ENCODE data around the gene ATP7B. TPM values are rescaled to one million over a fixed set of nuclear protein-coding genes. Genes with fewer than 3 reads are reported as not detected.

The ATP7B gene
- total RNA-seq, 1 donor from 2014 or later = 3.8 TPM

DNA sequence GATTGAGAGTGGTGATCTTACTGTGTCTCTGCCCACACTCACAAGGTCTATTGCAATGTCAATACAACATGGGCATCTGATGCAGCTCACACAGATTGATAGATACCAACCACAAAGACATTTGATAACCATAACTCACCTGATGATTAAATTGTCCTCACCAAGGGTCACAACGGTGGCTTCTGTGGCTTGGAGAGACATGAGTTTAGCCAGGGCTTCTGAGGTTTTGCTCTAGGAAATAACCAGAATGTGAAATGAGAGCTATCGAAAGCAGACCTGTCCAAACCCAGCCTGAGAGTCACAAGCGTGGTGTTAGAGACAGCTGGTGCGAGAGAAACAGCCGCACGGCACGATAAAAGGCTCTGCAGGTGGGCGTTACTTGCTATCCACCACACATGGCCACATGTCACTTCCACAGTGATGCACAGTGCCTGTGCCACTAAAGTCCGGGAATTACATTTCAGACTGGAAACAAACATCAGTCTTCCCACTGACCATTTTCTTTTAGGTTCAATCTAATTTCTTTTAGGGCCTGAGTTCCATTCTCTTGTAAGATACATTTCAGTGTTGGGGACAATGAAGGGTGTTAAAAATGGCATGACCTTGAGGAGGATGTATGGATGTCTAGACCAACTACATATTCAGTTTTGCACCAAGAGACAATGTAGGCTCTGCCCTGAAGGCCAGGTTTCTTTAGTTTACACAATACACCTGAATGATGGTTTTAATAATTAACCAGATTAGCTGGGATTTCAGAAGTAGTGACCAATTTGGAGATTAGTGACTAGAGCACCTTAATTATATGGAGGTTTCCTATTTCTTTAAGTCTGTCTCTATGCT, 53.7 kb downstream of the ATP7B start:
- peaks cover 23% of the 10 kb centered on the region for H3K36me3 ChIP-seq
- intact Hi-C loops (cut with micrococcal nuclease) = no loop called here
- DNase-seq = no peak
- no peaks in the 10 kb centered on the region for H3K9me3 ChIP-seq (replicated peaks)
- H3K27me3 ChIP-seq (ENCODE audit: low read depth) = no peaks in the 10 kb centered on the region
- H3K27ac ChIP-seq (replicated peaks) = no peak overlapping the region
- TF ChIP-seq, protein P1, sequence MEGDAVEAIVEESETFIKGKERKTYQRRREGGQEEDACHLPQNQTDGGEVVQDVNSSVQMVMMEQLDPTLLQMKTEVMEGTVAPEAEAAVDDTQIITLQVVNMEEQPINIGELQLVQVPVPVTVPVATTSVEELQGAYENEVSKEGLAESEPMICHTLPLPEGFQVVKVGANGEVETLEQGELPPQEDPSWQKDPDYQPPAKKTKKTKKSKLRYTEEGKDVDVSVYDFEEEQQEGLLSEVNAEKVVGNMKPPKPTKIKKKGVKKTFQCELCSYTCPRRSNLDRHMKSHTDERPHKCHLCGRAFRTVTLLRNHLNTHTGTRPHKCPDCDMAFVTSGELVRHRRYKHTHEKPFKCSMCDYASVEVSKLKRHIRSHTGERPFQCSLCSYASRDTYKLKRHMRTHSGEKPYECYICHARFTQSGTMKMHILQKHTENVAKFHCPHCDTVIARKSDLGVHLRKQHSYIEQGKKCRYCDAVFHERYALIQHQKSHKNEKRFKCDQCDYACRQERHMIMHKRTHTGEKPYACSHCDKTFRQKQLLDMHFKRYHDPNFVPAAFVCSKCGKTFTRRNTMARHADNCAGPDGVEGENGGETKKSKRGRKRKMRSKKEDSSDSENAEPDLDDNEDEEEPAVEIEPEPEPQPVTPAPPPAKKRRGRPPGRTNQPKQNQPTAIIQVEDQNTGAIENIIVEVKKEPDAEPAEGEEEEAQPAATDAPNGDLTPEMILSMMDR (IDR thresholded peaks at IDR 0.05; ENCODE audit: borderline replicate concordance) = no peak
- peaks cover 9% of the 10 kb centered on the region for H3K4me1 ChIP-seq
- no peak overlapping the region for H3K4me3 ChIP-seq

DNA sequence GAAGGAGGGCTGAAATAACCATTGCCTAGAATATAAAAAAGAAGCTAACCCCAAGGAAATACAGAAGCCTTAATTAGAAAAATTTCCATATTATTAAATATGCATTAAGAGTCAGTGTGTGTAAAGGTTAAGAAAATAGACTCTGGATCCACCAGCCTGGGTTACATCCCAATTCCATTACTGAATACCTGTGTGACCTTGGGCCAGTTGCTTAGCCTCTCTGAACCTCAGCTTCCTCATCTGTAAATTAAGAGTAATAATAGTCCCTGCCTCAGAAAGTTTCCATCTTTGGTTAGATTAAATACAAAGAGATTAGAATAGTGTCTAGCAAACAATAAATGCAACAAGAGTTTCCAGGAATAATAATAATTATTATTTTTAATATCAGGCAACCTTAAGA, 54.5 kb downstream of the ATP7B start:
- H3K36me3 ChIP-seq = peaks cover 24% of the 10 kb centered on the region
- DNase-seq = no peak
- TF ChIP-seq, protein P1 (IDR thresholded peaks at IDR 0.05; ENCODE audit: borderline replicate concordance) = no peak
- peaks cover 8% of the 10 kb centered on the region for H3K4me1 ChIP-seq
- intact Hi-C loops (cut with micrococcal nuclease) = no loop called here
- no peak overlapping the region for H3K4me3 ChIP-seq
- no peaks in the 10 kb centered on the region for H3K9me3 ChIP-seq (replicated peaks)
- H3K27ac ChIP-seq (replicated peaks) = no peak overlapping the region
- H3K27me3 ChIP-seq (ENCODE audit: low read depth) = no peaks in the 10 kb centered on the region

DNA sequence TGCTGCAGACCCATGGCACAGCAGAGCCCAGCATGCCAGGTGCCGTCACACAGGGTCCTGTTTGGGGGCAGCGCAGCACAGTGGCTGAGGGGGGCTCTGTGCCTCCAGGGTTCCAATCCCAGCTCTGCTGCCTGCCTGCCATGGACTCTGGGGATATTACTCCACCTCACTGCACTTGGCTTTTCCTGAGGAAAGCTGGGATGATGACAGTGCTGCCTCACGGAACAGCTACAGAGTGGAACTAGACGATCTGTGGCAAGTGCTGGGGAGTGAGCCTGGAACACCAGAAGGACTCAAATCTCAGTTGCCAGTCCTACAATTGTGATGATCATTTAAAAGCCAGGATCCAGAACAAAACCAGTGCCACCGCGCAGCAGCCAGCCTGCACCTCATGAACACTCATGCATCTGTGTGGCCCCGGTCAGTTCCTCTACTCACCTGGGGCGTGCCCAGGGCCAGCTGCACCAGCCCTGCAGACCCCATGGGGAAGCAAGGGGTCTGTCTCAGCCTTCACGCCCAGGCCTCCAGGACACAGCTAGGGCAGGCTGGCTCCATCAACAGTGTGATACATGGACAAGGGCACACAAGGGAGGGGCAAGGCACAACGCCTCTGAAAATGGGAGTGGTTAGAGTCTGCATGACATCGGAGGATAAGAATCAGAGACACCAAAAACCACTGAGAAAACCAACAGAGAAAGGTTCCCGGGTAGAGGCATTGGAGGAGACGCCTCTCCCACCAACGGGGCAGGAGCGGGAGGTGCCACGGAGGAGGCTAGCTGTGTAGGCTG, 55.2 kb downstream of the ATP7B start:
- TF ChIP-seq, protein P1 (IDR thresholded peaks at IDR 0.05; ENCODE audit: borderline replicate concordance) = no peak
- DNase-seq = no peak
- no peaks in the 10 kb centered on the region for H3K27me3 ChIP-seq (ENCODE audit: low read depth)
- peaks cover 8% of the 10 kb centered on the region for H3K4me1 ChIP-seq
- H3K27ac ChIP-seq (replicated peaks) = no peak overlapping the region
- no peaks in the 10 kb centered on the region for H3K9me3 ChIP-seq (replicated peaks)
- intact Hi-C loops (cut with micrococcal nuclease) = no loop called here
- H3K36me3 ChIP-seq = peaks cover 24% of the 10 kb centered on the region
- no peak overlapping the region for H3K4me3 ChIP-seq

DNA sequence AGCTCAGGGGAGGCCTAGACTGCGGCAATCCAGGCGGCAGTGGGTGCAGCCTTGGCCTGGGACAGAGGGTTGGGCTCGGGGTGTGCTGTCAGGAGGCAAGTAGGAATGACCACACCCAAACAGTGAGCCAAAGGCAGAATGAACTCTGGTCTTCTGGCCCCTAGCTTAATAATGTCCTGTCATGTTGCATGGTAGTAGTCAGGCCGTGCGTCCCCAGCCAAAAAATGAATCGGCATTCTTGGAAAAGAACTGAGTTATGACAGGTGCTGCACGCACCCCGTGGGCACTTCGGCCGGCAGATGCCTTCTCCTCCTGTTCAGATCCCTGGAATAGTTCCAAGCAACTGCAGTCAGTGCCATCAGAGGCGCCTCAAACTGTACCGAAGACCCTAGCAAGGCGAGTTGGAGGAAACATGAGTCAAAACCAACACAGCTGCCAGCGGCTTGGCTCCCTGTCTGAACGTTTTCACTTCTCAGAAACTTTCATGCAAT, 55.9 kb downstream of the ATP7B start:
- Histone ChIP-seq H3K9me3 (replicated peaks) (peaks cover 3% of the 10 kb centered on the region), H3K27ac (replicated peaks) (no peak overlapping the region), H3K4me1 (peaks cover 9% of the 10 kb centered on the region), H3K36me3 (peaks cover 30% of the 10 kb centered on the region), H3K4me3 (no peak overlapping the region), H3K27me3 (ENCODE audit: low read depth) (no peaks in the 10 kb centered on the region)
- DNase-seq = no peak
- TF ChIP-seq, protein P1 (IDR thresholded peaks at IDR 0.05; ENCODE audit: borderline replicate concordance) = no peak
- intact Hi-C loops (cut with micrococcal nuclease) = no loop called here

DNA sequence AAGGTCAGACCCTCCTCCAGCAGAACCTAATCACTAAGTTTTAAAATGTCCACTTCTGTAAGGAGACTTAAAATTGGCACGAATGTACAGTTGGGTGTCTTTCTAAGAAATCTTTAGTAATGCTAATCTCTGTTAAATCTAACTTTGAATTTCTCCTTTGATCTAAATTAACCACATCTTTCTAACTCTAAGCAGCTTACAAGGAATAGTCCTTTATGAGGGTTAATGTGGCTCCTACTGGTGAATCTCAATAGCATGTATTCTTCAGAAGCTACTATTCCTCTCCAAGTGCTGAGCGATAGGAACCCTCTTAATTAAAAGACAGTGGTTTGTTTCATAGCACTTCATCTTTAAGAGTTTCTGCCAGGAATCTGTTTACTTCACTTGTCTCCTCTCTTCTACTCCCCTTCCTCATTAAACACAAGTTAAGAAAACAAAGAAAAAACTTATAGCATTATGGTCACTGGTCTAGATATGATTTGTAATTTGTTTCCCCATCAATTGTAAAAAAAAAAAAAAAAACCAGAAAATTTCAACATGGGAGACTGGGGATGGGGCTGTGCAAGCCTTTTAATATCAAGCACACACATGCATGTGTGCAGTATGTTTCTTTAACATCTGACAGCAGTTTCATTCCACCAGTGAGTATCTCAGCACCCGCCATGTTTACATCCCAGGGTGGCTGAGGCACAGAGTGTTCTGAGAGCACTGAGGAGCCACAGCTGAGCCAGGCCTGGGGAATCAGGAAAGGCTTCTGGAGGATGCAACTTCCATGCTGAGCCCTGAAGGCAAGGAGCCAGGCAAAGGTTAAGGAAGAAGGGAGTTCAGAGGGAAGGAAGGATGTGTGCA, 57.7 kb downstream of the ATP7B start:
- peaks cover 8% of the 10 kb centered on the region for H3K4me1 ChIP-seq
- no peak overlapping the region for H3K4me3 ChIP-seq
- H3K36me3 ChIP-seq = peaks cover 44% of the 10 kb centered on the region
- peaks cover 11% of the 10 kb centered on the region for H3K9me3 ChIP-seq (replicated peaks)
- no peak for DNase-seq
- H3K27me3 ChIP-seq (ENCODE audit: low read depth) = no peaks in the 10 kb centered on the region
- intact Hi-C loops (cut with micrococcal nuclease) = no loop called here
- TF ChIP-seq, protein P1 (IDR thresholded peaks at IDR 0.05; ENCODE audit: borderline replicate concordance) = no peak
- no peak overlapping the region for H3K27ac ChIP-seq (replicated peaks)

Measured in left ventricle myocardium inferior (tissue), 1 donor.